ENCODE results near the gene CKAP2L.

The CKAP2L gene

GRCh38 chr2:112758711-112759110 is 5.7 kb downstream of the CKAP2L start:
- TF ChIP-seq CTCF (IDR thresholded peaks at IDR 0.05; ENCODE audit: low read depth, low read length) = no peak
- DNase-seq (ENCODE audit: extremely low read depth, low read depth) = no peak

GRCh38 chr2:112757265-112757664 is 7.1 kb downstream of the CKAP2L start:
- DNase-seq (ENCODE audit: extremely low read depth, low read depth) = no peak
- no peak for TF ChIP-seq CTCF (IDR thresholded peaks at IDR 0.05; ENCODE audit: low read depth, low read length)

GRCh38 chr2:112756207-112756606 is 8.2 kb downstream of the CKAP2L start:
- no peak for TF ChIP-seq CTCF (IDR thresholded peaks at IDR 0.05; ENCODE audit: low read depth, low read length)

GRCh38 chr2:112755444-112755843 is 9.0 kb downstream of the CKAP2L start:
- TF ChIP-seq CTCF (IDR thresholded peaks at IDR 0.05; ENCODE audit: low read depth, low read length) = no peak
- no peak for DNase-seq (ENCODE audit: extremely low read depth, low read depth)

More at GRCh38 chr2:112756207-112756606, 8.2 kb downstream of the CKAP2L start:
- DNase-seq (ENCODE audit: extremely low read depth, low read depth) = no peak

- no peak for DNase-seq (ENCODE audit: extremely low read depth, low read depth)
- no peak for TF ChIP-seq CTCF (IDR thresholded peaks at IDR 0.05; ENCODE audit: low read depth, low read length)
These were observed 9.8 kb downstream of the CKAP2L start for GRCh38 chr2:112754564-112754963.

GRCh38 chr2:112752667-112753066 is 11.7 kb downstream of the CKAP2L start:
- TF ChIP-seq CTCF (IDR thresholded peaks at IDR 0.05; ENCODE audit: low read depth, low read length) = no peak
- DNase-seq (ENCODE audit: extremely low read depth, low read depth) = no peak

GRCh38 chr2:112751451-112752197 is 12.8 kb downstream of the CKAP2L start:
- TF ChIP-seq CTCF (IDR thresholded peaks at IDR 0.05; ENCODE audit: low read depth, low read length) = no peak
- DNase-seq (ENCODE audit: extremely low read depth, low read depth) = no peak

Measured in AG09319 (cell line).